DND-41 (cell line): ENCODE results near the gene LUZP2.

Experiments
- ATAC-seq: fragments of 200-7000 bp; cut with Tn5 transposase; 3 replicates; pipeline ENCODE4 v1.9.1; 2021; ENCODE audit warnings: low read depth; ENCODE audit not compliant: insufficient read depth
- DNase-seq: peaks from one replicate; pipeline ENCODE4 v3.0.0-alpha.2; 2020
- H2AFZ ChIP-seq: 2 replicates; pipeline ENCODE4 v1.6.0; 2012; ENCODE audit warnings: low read depth, low read length
- H3K27ac ChIP-seq: 2 replicates; pipeline ENCODE4 v1.5.1; 2012; ENCODE audit warnings: low read length, inconsistent platforms
- H3K27me3 ChIP-seq: fragments of 200-600 bp; sonication (generic); 2 replicates; pipeline ENCODE4 v1.6.0; 2012; ENCODE audit warnings: low read length, mild to moderate bottlenecking, inconsistent platforms; ENCODE audit not compliant: insufficient read depth, poor library complexity
- H3K36me3 ChIP-seq: 2 replicates; pipeline ENCODE4 v1.5.1; 2012; ENCODE audit warnings: low read length, inconsistent platforms; ENCODE audit not compliant: insufficient read depth
- H3K4me1 ChIP-seq: 2 replicates; pipeline ENCODE4 v1.5.1; 2012; ENCODE audit warnings: mild to moderate bottlenecking, low read length; ENCODE audit not compliant: insufficient read depth
- H3K4me2 ChIP-seq: 2 replicates; pipeline ENCODE4 v1.6.0; 2012; ENCODE audit warnings: mild to moderate bottlenecking, moderate library complexity, low read length, inconsistent platforms; ENCODE audit not compliant: insufficient read depth
- H3K4me3 ChIP-seq, 2 experiments: fragments of 200-600 bp in 1 of 2; shearing (Covaris generic) in 1 of 2; 2 replicates each; pipeline ENCODE4 v1.5.1; 2012 to 2016; ENCODE audit warnings: inconsistent platforms in 2 of 2, low read length in 2 of 2, mild to moderate bottlenecking in 2 of 2, low read depth in 1 of 2, moderate library complexity in 1 of 2
- H3K79me2 ChIP-seq: 2 replicates; pipeline ENCODE4 v1.6.0; 2012; ENCODE audit warnings: low read length, inconsistent platforms; ENCODE audit not compliant: insufficient read depth
- H3K9ac ChIP-seq: 2 replicates; pipeline ENCODE4 v1.6.0; 2012; ENCODE audit warnings: low read depth, mild to moderate bottlenecking, inconsistent platforms, low read length, moderate library complexity
- H3K9me3 ChIP-seq: 2 replicates; pipeline ENCODE4 v1.5.1; 2012; ENCODE audit warnings: low read length, moderate library complexity, mild to moderate bottlenecking, inconsistent platforms; ENCODE audit not compliant: insufficient read depth, severe bottlenecking
- H4K20me1 ChIP-seq: 2 replicates; pipeline ENCODE4 v1.6.0; 2012; ENCODE audit warnings: low read length; ENCODE audit not compliant: insufficient read depth
- EZH2 ChIP-seq: IDR thresholded peaks from 3 replicates; pipeline ENCODE4 v1.6.1; 2012; ENCODE audit warnings: borderline replicate concordance, low read depth, mild to moderate bottlenecking, moderate library complexity, low read length, inconsistent platforms; ENCODE audit not compliant: severe bottlenecking
- TF ChIP-seq, protein P1 (sequence below): IDR thresholded peaks from 2 replicates; pipeline ENCODE4 v1.5.1; 2012; ENCODE audit warnings: borderline replicate concordance, low read length, moderate library complexity, mild to moderate bottlenecking; ENCODE audit not compliant: poor library complexity, severe bottlenecking; ENCODE audit errors: extremely low read depth

Gene LUZP2

DNA sequence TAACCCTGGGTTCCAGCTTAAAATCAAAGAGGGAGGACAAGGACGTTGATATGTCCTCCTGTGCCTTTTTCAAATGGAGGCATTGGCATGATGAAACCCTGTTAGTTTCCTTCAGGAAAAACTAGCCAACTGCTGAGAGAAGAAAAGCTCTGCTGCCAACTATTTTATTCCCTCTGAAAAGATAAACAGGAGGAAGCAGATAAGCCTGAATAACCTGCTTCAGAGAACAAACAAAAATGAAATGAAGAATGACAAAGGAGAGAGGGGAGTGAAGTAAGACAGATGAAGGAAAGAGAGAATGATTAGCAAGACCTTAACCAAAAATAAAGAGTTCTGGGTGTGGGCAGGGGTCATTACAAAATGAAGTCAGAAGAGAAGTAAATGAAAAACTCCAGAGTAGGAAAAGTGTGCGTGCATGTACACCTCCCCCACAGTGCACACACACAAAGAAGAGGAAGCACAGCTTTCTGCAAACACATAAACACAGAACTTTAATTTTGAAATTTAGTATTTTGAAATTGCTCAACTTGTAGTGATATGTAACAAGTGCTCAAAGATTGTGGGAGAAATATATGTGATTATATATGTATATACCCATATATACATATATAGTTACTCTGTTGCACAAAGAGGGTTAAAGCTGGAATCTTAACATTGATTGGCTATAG, 332.2 kb downstream of the LUZP2 start:
- H4K20me1 ChIP-seq: no peaks in the 10 kb centered on the region

DNA sequence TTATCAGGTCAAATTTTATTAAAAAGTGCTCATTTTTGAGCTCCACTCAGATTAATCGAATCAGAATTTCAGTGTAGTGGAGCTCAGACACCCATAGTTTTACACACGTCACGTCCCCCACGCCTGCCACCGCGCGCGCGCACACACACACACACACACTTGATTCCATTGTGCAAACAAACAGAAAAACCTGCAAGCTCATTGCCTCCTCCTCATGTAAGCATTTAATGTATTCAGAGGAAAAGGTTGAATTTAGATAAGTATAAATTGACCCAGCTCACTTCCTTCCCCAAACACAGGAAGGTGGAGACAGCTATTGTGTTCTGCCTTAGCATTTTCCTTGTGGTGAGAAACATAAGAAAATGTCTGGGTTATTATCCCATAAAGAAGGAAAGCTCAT, 336.7 kb downstream of the LUZP2 start:
- no peaks in the 10 kb centered on the region for H3K4me1 ChIP-seq
- ATAC-seq: no peak

More for the DNA sequence above, 332.2 kb downstream of the LUZP2 start:
- H3K9ac ChIP-seq: no peak overlapping the region
- no peak overlapping the region for H3K4me3 ChIP-seq
- no peaks in the 10 kb centered on the region for H3K79me2 ChIP-seq
- TF ChIP-seq, protein P1, sequence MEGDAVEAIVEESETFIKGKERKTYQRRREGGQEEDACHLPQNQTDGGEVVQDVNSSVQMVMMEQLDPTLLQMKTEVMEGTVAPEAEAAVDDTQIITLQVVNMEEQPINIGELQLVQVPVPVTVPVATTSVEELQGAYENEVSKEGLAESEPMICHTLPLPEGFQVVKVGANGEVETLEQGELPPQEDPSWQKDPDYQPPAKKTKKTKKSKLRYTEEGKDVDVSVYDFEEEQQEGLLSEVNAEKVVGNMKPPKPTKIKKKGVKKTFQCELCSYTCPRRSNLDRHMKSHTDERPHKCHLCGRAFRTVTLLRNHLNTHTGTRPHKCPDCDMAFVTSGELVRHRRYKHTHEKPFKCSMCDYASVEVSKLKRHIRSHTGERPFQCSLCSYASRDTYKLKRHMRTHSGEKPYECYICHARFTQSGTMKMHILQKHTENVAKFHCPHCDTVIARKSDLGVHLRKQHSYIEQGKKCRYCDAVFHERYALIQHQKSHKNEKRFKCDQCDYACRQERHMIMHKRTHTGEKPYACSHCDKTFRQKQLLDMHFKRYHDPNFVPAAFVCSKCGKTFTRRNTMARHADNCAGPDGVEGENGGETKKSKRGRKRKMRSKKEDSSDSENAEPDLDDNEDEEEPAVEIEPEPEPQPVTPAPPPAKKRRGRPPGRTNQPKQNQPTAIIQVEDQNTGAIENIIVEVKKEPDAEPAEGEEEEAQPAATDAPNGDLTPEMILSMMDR: no peak
- no peak for TF ChIP-seq EZH2
- H3K9me3 ChIP-seq: no peaks in the 10 kb centered on the region
- no peak overlapping the region for H2AFZ ChIP-seq
- no peak overlapping the region for H3K4me2 ChIP-seq
- H3K4me1 ChIP-seq: no peaks in the 10 kb centered on the region
- H3K36me3 ChIP-seq: no peaks in the 10 kb centered on the region
- no peak for DNase-seq
- H3K27me3 ChIP-seq: no peaks in the 10 kb centered on the region
- H3K27ac ChIP-seq: no peak overlapping the region
- ATAC-seq: no peak

DNA sequence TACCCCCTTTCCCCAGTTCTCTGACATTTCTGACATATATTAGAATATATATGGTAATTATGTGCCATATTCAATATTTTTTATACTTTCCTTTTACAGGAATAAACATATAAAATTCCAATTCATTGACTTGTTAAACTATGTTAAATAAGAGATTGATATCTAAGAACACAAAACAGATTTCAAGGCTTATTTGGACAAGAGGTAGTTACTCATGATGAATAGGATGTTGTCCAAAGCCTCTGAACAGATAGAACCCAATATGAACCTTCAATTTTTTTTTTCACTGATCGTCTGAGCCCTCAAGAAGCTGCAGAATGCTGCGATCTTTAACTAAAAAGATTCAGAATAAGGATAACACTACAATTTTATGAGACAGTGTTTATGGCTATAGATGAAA, 340.3 kb downstream of the LUZP2 start:
- Histone ChIP-seq H3K4me3 (no peak overlapping the region), H3K79me2 (no peaks in the 10 kb centered on the region), H3K4me2 (no peak overlapping the region), H3K4me1 (no peaks in the 10 kb centered on the region), H3K27me3 (no peaks in the 10 kb centered on the region), H2AFZ (no peak overlapping the region), H4K20me1 (no peaks in the 10 kb centered on the region), H3K36me3 (no peaks in the 10 kb centered on the region), H3K27ac (no peak overlapping the region), H3K9ac (no peak overlapping the region), H3K9me3 (no peaks in the 10 kb centered on the region)
- ATAC-seq (no peak), DNase-seq (no peak)
- TF ChIP-seq, protein P1: no peak
- TF ChIP-seq EZH2: no peak

More for the DNA sequence above, 336.7 kb downstream of the LUZP2 start:
- Histone ChIP-seq H3K79me2 (no peaks in the 10 kb centered on the region), H3K4me2 (no peak overlapping the region), H3K9me3 (no peaks in the 10 kb centered on the region), H3K27me3 (no peaks in the 10 kb centered on the region), H3K9ac (no peak overlapping the region), H3K36me3 (no peaks in the 10 kb centered on the region), H2AFZ (no peak overlapping the region), H4K20me1 (no peaks in the 10 kb centered on the region), H3K4me3 (no peak overlapping the region), H3K27ac (no peak overlapping the region)
- TF ChIP-seq, protein P1: no peak
- TF ChIP-seq EZH2: no peak
- DNase-seq: no peak

DNA sequence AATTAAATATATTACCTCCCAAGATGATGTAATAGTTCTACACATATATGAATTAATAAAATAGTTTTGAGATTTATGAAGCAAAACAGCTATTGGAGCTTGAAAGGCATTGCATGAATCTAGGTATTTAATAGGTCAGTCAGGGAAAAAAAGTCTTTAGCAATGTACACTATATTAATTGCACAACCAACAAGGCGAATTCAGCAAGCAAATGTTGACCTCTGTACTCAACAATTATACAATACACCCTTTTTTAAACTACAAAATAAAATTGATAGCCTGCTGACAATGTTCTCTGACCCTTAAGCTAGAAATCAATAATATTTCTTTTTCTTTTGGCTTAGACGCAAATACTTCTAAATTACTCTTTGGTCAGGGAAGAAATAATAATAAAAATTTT, 345.5 kb downstream of the LUZP2 start:
- no peak for ATAC-seq
- no peak for TF ChIP-seq EZH2
- TF ChIP-seq, protein P1: no peak

More for the DNA sequence above, 345.5 kb downstream of the LUZP2 start:
- H3K27me3 ChIP-seq: no peaks in the 10 kb centered on the region
- H2AFZ ChIP-seq: no peak overlapping the region
- H3K36me3 ChIP-seq: no peaks in the 10 kb centered on the region
- H4K20me1 ChIP-seq: no peaks in the 10 kb centered on the region
- H3K79me2 ChIP-seq: no peaks in the 10 kb centered on the region
- no peak for DNase-seq
- H3K4me1 ChIP-seq: no peaks in the 10 kb centered on the region
- no peak overlapping the region for H3K27ac ChIP-seq
- no peak overlapping the region for H3K9ac ChIP-seq
- H3K4me3 ChIP-seq: no peak overlapping the region
- no peak overlapping the region for H3K4me2 ChIP-seq
- H3K9me3 ChIP-seq: peaks cover 3% of the 10 kb centered on the region
